GM06990 (cell line): ENCODE results near the gene LRRC63.
A peak's percentile ranks its signal among the peaks of the same experiment; 100 is the strongest.

Experiments used
- DNase-seq: peaks from one replicate; pipeline ENCODE4 v3.0.0-alpha.2; 2011; ENCODE audit not compliant: insufficient read length; ENCODE audit errors: extremely low read depth
- H3K27me3 ChIP-seq: replicated peaks from 2 replicates; pipeline ENCODE4 v1.6.0; 2011; ENCODE audit warnings: low read length; ENCODE audit not compliant: control insufficient read depth, insufficient read depth
- H3K36me3 ChIP-seq: 2 replicates; pipeline ENCODE4 v1.5.1; 2011; ENCODE audit warnings: low read length; ENCODE audit not compliant: control insufficient read depth, insufficient read depth
- H3K4me3 ChIP-seq: replicated peaks from 2 replicates; pipeline ENCODE4 v1.5.1; 2011; ENCODE audit warnings: low read depth, mild to moderate bottlenecking, control low read depth, low read length
- TF ChIP-seq, protein P1 (sequence below): IDR thresholded peaks from 2 replicates; pipeline ENCODE4 v1.5.1; 2011; ENCODE audit warnings: low read length, control low read depth, mild to moderate bottlenecking, inconsistent platforms; ENCODE audit not compliant: insufficient read depth, poor library complexity, severe bottlenecking

Gene LRRC63

DNA sequence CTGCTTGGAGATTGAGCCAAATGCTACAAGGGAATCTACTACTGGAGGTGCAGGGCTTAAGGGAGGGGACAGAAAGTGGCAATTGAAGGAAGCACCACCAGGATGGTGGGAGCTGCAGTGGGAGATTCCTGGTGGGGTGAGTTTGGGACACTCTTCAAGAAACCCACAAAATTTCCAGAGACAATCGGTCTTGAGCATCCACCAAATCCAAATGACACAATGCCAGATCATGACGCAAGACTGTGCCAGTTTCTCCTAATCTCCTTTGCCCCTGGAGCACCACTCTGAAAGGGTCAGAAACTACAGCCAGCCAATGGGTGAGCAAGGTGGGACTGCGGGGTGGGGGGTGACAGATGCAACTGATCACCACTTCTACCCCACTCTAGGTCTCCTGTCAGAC lies 78.7 kb downstream of the LRRC63 start:
- no peak overlapping the region for H3K4me3 ChIP-seq
- no peaks in the 10 kb centered on the region for H3K27me3 ChIP-seq
- TF ChIP-seq, protein P1, sequence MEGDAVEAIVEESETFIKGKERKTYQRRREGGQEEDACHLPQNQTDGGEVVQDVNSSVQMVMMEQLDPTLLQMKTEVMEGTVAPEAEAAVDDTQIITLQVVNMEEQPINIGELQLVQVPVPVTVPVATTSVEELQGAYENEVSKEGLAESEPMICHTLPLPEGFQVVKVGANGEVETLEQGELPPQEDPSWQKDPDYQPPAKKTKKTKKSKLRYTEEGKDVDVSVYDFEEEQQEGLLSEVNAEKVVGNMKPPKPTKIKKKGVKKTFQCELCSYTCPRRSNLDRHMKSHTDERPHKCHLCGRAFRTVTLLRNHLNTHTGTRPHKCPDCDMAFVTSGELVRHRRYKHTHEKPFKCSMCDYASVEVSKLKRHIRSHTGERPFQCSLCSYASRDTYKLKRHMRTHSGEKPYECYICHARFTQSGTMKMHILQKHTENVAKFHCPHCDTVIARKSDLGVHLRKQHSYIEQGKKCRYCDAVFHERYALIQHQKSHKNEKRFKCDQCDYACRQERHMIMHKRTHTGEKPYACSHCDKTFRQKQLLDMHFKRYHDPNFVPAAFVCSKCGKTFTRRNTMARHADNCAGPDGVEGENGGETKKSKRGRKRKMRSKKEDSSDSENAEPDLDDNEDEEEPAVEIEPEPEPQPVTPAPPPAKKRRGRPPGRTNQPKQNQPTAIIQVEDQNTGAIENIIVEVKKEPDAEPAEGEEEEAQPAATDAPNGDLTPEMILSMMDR: no peak
- DNase-seq: no peak
- H3K36me3 ChIP-seq: no peaks in the 10 kb centered on the region

DNA sequence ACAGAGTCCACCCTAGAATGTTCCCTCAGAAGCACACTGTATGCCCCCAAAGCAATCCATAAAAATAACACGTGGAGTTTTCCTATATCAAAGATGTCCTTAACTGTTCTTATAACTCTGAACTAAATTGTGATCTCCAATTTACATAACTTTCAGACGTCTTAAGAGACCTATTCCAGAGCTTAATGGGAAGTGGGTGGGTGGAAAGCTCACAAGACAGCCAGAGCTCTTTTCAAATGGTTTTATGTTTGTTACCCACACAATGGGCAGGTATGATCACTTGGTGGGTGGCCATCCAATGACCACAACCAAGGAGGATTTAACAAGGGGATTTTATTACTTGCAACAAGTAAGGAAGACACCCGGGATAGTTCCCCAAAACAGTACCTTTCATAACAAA lies 81.7 kb downstream of the LRRC63 start:
- H3K4me3 ChIP-seq: no peak overlapping the region
- DNase-seq: no peak
- H3K36me3 ChIP-seq: no peaks in the 10 kb centered on the region
- no peaks in the 10 kb centered on the region for H3K27me3 ChIP-seq
- TF ChIP-seq, protein P1: no peak

DNA sequence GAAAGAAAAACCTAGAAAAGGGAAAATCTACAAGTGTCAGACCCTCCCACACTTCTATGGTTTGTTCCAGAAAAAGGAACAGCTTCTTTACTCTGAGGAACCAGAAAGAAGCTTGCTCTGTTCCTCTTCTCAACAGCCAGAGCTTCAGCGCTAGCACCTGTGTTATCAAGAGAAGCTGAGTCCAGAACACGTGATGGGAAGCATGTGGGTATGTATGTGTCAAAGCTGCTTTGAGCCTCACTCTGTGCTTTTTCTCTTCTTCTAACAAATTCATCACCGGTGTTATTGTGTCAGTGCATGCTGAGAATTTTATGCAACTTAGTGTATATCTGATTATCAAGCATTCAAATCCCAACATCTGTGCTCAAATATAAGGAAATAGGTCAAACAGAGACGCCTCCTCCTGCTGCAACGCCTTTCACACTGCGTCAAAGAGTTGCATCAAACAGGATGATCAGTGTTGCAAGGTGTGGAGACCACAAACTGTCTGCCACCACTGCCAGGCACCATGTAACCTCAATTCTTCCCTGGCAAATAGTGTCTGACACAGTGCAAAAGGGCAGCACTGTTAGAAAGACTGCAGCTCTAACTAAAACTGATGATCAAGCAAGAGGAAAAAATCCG lies 83.9 kb downstream of the LRRC63 start:
- peak; percentile 18 for DNase-seq
- TF ChIP-seq, protein P1: no peak
- Histone ChIP-seq H3K27me3 (no peaks in the 10 kb centered on the region), H3K4me3 (no peak overlapping the region), H3K36me3 (no peaks in the 10 kb centered on the region)

DNA sequence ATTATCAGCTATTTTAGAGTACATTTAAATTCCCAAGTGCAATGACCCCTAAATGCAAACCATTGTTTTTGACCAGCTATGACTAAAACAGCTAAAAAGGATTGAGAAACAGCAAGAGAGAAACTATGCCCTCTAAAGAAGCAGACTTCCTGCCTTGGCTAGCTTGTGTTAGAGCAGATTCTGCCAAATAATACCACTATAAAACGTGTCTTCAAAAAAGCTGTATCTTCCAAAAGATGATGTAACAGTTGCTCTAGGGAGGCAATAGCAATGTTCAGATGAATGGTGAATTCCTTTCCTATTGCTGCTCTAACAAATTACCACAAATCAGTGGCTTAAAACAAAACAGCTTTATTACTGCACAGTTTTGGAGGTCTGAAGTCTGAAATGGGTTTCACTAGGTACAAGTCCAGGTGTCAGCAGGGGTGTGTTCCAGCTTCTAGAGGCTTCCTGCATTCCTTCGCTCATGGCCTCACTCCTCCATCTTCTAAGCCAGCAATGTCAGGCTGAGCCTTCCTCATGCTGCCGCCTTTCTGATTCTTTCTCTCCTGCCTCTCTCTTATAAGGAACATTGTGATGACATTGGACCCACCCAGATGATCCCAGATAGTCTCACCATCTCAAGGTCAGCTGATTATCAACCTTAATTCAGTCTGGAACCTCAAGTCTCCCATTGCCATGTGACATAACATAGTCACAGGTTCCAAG lies 84.5 kb downstream of the LRRC63 start:
- Histone ChIP-seq H3K27me3 (no peaks in the 10 kb centered on the region), H3K36me3 (no peaks in the 10 kb centered on the region), H3K4me3 (no peak overlapping the region)
- peak; percentile 15 for DNase-seq
- TF ChIP-seq, protein P1: no peak

DNA sequence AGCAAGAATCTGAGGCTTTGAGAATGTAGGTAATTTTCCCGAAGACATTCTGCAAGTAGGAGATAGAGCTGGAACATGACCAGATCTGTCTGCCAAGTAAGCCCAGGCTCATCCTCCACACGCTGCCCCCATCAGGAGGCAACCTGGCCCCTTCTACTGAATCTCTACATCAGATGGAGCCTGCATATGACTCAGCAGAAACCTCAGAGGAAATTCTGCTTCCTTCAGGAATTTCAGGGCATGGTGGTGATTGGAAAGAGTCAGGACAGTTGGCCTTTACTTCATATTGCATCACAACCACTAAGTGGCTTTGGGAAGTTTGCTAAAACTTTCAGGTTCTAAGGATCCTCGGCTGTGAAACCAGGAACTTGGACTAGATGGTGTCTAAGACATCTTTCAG lies 85.2 kb downstream of the LRRC63 start:
- no peak overlapping the region for H3K4me3 ChIP-seq
- TF ChIP-seq, protein P1: no peak
- H3K27me3 ChIP-seq: no peaks in the 10 kb centered on the region
- no peaks in the 10 kb centered on the region for H3K36me3 ChIP-seq
- DNase-seq: no peak
